A549 (cell line): ENCODE measurements around the gene CEP83. TPM values are rescaled to one million over a fixed set of nuclear protein-coding genes. Genes with fewer than 3 reads are reported as not detected.

Experiments used
- ATAC-seq, 2 experiments: fragments of 200-7000 bp in 1 of 2; fragments of >200 bp in 1 of 2; cut with Nextera tagmentation in 1 of 2; cut with Tn5 transposase in 1 of 2; 3 replicates each; pipeline versions ENCODE4 v1.8.0 to v1.9.1; 2018 to 2020; ENCODE audit warnings: mild to moderate bottlenecking in 1 of 2, moderate library complexity in 1 of 2
- CTCF ChIA-PET: fragments of 300-600 bp; sonication (Branson Sonifier 250); formaldehyde crosslinking; extraction: SDS; loops from one replicate; lab custom pipeline; 2021; ENCODE audit warnings: antibody characterized with exemption, inconsistent platforms; lab: Yijun Ruan, JAX
- POLR2A ChIA-PET: fragments of 350-600 bp; formaldehyde crosslinking; extraction: SDS; loops from one replicate; lab custom pipeline; 2021; ENCODE audit warnings: antibody characterized with exemption, inconsistent platforms; lab: Yijun Ruan, JAX
- DNase-seq, 2 experiments: peaks; one replicate each; pipeline versions ENCODE4 v3.0.0 to v3.0.0-alpha.2; 2011 to 2016; ENCODE audit warnings: low read depth in 1 of 2, low spot score in 1 of 2
- FAIRE-seq: peaks from 2 replicates; lab custom pipeline; 2011; peaks lifted over from hg19 to GRCh38; lab: Jason Lieb, UNC
- H3K27ac ChIP-seq, 2 experiments: fragments of >200 bp; sonication (Bioruptor Twin); formaldehyde crosslinking; 3 replicates each; pipeline ENCODE4 v1.5.1; 2016 to 2017
- H3K4me1 ChIP-seq: fragments of >200 bp; sonication (Bioruptor Twin); formaldehyde crosslinking; 3 replicates; pipeline ENCODE4 v1.6.1; 2016
- H3K4me2 ChIP-seq: fragments of >200 bp; sonication (Bioruptor Twin); formaldehyde crosslinking; 3 replicates; pipeline ENCODE4 v1.6.1; 2016
- H3K4me3 ChIP-seq: fragments of >200 bp; sonication (Bioruptor Twin); formaldehyde crosslinking; 3 replicates; pipeline ENCODE4 v1.5.1; 2016
- H3K9me3 ChIP-seq: fragments of >200 bp; sonication (Bioruptor Twin); formaldehyde crosslinking; 3 replicates; pipeline ENCODE4 v1.6.1; 2016
- BHLHE40 ChIP-seq: IDR thresholded peaks from 2 replicates; pipeline ENCODE4 v1.6.1; 2012; ENCODE audit warnings: low read depth, low read length, inconsistent platforms
- CBX8 ChIP-seq: fragments of 200-600 bp; sonication (generic); IDR thresholded peaks from 2 replicates; pipeline ENCODE4 v1.6.1; 2016
- CEBPB ChIP-seq, 2 experiments: fragments of >200 bp in 1 of 2; sonication (Bioruptor Twin) in 1 of 2; formaldehyde crosslinking in 1 of 2; IDR thresholded peaks; 2 replicates each; pipeline ENCODE4 v1.6.1; 2012 to 2016
- CHD2 ChIP-seq: fragments of 150-350 bp; IDR thresholded peaks from 2 replicates; pipeline ENCODE4 v1.6.1; 2014; ENCODE audit warnings: low read length; ENCODE audit not compliant: partially characterized antibody
- EHF ChIP-seq: fragments of 250-450 bp; sonication (Bioruptor Pico); IDR thresholded peaks from 2 replicates; pipeline ENCODE4 v1.5.0; 2020; ENCODE audit warnings: mild to moderate bottlenecking
- FOSB ChIP-seq: fragments of 250-450 bp; sonication (Bioruptor Pico); IDR thresholded peaks from 2 replicates; pipeline ENCODE4 v1.5.0; 2020; ENCODE audit warnings: mild to moderate bottlenecking, moderate library complexity
- FOSL2 ChIP-seq, 2 experiments: fragments of 450-650 bp in 1 of 2; fragments of >200 bp in 1 of 2; sonication (Bioruptor Twin) in 1 of 2; formaldehyde crosslinking; IDR thresholded peaks; 2 replicates each; pipeline versions ENCODE4 v1.5.0 to v1.6.1; 2016 to 2020; ENCODE audit warnings: mild to moderate bottlenecking in 1 of 2, moderate library complexity in 1 of 2
- GATA3 ChIP-seq: IDR thresholded peaks from 2 replicates; pipeline ENCODE4 v1.6.1; 2012; ENCODE audit warnings: borderline replicate concordance
- HDAC2 ChIP-seq: fragments of 200-600 bp; sonication (generic); IDR thresholded peaks from 2 replicates; pipeline ENCODE4 v1.6.1; 2016
- HOXB5 ChIP-seq: fragments of 250-450 bp; sonication (Bioruptor Pico); IDR thresholded peaks from 2 replicates; pipeline ENCODE4 v1.5.0; 2020; ENCODE audit warnings: mild to moderate bottlenecking, moderate library complexity
- JUN ChIP-seq, 2 experiments: fragments of >200 bp; sonication (Bioruptor Twin); formaldehyde crosslinking; IDR thresholded peaks; 2 replicates in 1 of 2; 3 replicates in 1 of 2; pipeline ENCODE4 v1.6.1; 2016 to 2017
- MAZ ChIP-seq: fragments of 150-350 bp; IDR thresholded peaks from 2 replicates; pipeline ENCODE4 v1.6.1; 2014; ENCODE audit warnings: antibody characterized with exemption, low read depth, low read length, borderline replicate concordance
- NFE2L2 ChIP-seq: fragments of 150-350 bp; conservative IDR thresholded peaks from 2 replicates; pipeline ENCODE4 v1.6.1; 2014; ENCODE audit warnings: low read length
- PHF8 ChIP-seq: fragments of 200-600 bp; sonication (generic); IDR thresholded peaks from 2 replicates; pipeline ENCODE4 v1.6.1; 2016; ENCODE audit warnings: low read depth, mild to moderate bottlenecking, antibody characterized with exemption, moderate library complexity, borderline replicate concordance
- POLR2A ChIP-seq: IDR thresholded peaks from 2 replicates; pipeline ENCODE4 v1.6.1; 2012; ENCODE audit warnings: mild to moderate bottlenecking, low read length
- RAD21 ChIP-seq, 2 experiments: fragments of >200 bp in 1 of 2; sonication (Bioruptor Twin) in 1 of 2; formaldehyde crosslinking in 1 of 2; IDR thresholded peaks in 1 of 2; conservative IDR thresholded peaks in 1 of 2; 2 replicates in 1 of 2; 3 replicates in 1 of 2; pipeline ENCODE4 v1.6.1; 2012 to 2018; ENCODE audit warnings: inconsistent platforms in 1 of 2
- RFX5 ChIP-seq: fragments of 450-650 bp; IDR thresholded peaks from 2 replicates; pipeline ENCODE4 v1.7.1; 2014; ENCODE audit warnings: antibody characterized with exemption, mild to moderate bottlenecking, moderate library complexity
- SMC3 ChIP-seq: fragments of >200 bp; sonication (Bioruptor Twin); formaldehyde crosslinking; IDR thresholded peaks from 3 replicates; pipeline ENCODE4 v1.6.1; 2018; ENCODE audit warnings: inconsistent platforms
- ZSCAN20 ChIP-seq: fragments of 250-450 bp; sonication (Bioruptor Pico); IDR thresholded peaks from 2 replicates; pipeline ENCODE4 v1.8.0; 2022; ENCODE audit warnings: mild to moderate bottlenecking, moderate library complexity
- WGBS: methylation state at CpG from one replicate; pipeline ENCODE4 v1.1.6; 2017; ENCODE audit errors: missing lambda C conversion rate; 5-methylcytosine and 5-hydroxymethylcytosine counted together
- polyA plus RNA-seq, 4 experiments: library from polyadenylated mRNA; depleted of rRNA in 3 of 4; stranded (reverse); fragments of >200 nt; fragmentation: RNase III in 1 of 4; extraction: RNeasy Plus Mini Kit Qiagen cat#74134 plus additional on column Dnase treatment in 1 of 4; gene quantifications; 2 replicates in 3 of 4; 3 replicates in 1 of 4; pipeline ENCODE4 v1.2.3, GENCODE V29; 2011 to 2017
- TF ChIP-seq, protein P1 (sequence below): fragments of >200 bp; sonication (Bioruptor Twin); formaldehyde crosslinking; IDR thresholded peaks from 3 replicates; pipeline ENCODE4 v1.6.1; 2016
- TF ChIP-seq, protein P2 (sequence below): IDR thresholded peaks from 2 replicates; pipeline ENCODE4 v1.6.1; 2012
- TF ChIP-seq, protein P3 (sequence below): fragments of >200 bp; sonication (Bioruptor Twin); formaldehyde crosslinking; IDR thresholded peaks from 2 replicates; pipeline ENCODE4 v1.6.1; 2016

The CEP83 gene
- polyA plus RNA-seq, 2 of the 4 experiments (the other 2 are of a cell fraction) = 8.5 to 21.4 TPM

DNA sequence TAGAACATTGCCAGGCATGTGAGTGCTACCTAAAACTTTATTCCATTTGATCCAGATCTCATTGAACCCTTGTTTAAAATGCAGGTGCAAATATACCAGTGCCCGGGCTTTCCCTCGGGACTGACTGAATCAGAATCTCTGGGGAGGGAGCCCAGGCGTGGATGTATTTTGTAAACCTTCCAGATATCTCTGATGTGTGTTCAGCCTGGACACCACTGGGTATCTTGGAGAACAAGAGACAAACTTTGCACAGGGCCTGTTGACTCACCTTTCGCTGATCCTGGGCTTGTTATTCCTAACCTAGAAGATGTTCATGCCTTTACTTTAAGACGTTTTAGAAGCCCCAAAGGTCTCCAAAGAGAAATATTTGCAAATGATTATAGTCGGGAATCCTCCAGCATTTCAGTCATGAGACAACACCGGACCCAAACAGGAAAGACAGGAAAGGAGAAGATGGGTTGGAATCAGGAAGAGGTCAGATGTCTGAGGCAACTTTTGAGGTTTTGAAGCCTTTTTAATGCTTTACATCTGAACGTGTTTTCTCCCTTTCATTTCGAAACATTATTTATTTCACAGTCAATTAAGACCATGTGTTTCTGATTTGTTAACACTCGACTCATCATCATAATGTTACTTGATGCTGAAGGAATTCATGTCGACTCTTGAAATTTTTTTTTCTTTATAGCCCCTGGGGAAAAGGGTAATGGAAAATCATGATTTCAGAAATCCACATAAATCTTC, 192.7 kb downstream of the CEP83 start:
- DNase-seq = no peak
- Histone ChIP-seq H3K4me1 (peaks cover 6% of the 10 kb centered on the region; the same call in 1 of the 3 replicates), H3K27ac (no peak overlapping the region), H3K9me3 (no peaks in the 10 kb centered on the region), H3K4me3 (no peak overlapping the region), H3K4me2 (no peak overlapping the region)
- ChIA-PET CTCF (no interaction called here), POLR2A (no interaction called here)
- no peak for ATAC-seq
- no peak for FAIRE-seq
- TF ChIP-seq GATA3 = no peak
- no peak for TF ChIP-seq CEBPB (IDR thresholded peaks at IDR 0.05)
- no peak for TF ChIP-seq FOSB (CRISPR knock-in tag)
- WGBS = 46% methylated on average over 11 of the region's 11 CpGs

DNA sequence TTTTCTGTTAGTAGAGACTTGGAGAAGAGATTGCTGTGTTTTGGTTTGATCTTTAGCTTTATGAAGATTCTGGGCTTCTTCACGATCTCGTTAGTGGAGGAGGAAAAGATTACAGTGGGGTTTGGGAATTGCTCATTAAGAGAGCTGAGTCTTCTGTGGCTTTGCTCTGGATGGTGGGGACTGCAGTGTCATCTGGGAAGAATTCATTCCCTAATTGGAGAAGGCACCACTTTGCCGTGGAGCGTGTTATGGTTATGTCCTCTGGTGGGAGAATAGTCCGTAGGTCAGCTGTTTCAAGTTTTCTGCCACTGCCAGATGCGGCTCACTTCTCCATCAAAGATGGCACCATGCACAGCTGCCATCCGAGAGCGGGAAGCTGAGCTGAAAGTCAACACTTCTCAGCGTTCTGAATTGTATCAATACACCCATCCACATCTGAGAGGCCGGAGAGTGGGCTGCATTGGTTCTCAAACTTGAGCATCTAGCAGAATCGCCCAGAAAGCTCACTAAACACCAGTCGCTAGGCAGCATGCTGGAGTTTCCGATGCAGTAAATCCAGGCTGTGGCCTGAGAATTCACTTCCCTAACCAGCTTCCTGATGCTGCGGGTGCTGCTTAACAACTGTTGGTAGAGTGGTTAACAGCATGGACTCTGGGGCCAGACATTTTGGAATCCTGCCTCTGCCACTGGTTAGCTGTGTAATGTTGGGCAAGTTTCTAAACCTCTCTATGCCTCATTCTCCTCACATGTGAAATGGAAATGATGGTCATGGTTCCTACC, 193.5 kb downstream of the CEP83 start:
- peaks cover 8% of the 10 kb centered on the region; the same call in 1 of the 3 replicates for H3K4me1 ChIP-seq
- no peak for DNase-seq
- H3K4me2 ChIP-seq = no peak overlapping the region
- POLR2A ChIA-PET = no interaction called here
- no peak for ATAC-seq
- H3K9me3 ChIP-seq = no peaks in the 10 kb centered on the region
- CTCF ChIA-PET = interaction anchor here (1.2 kb wide), 1 partner anchor 19 kb away, joined by 3 read pairs; no protein-coding TSS in a partner anchor
- no peak for FAIRE-seq
- WGBS = 84% methylated on average over 14 of the region's 14 CpGs
- no peak overlapping the region for H3K4me3 ChIP-seq
- no peak for TF ChIP-seq RFX5
- no peak for TF ChIP-seq FOSL2 (IDR thresholded peaks at IDR 0.05)
- no peak for TF ChIP-seq FOSL2 (CRISPR knock-in tag; IDR thresholded peaks at IDR 0.05)
- no peak for TF ChIP-seq ZSCAN20 (CRISPR knock-in tag)
- TF ChIP-seq PHF8 = no peak
- TF ChIP-seq MAZ = no peak
- TF ChIP-seq BHLHE40 = no peak
- no peak for TF ChIP-seq POLR2A
- TF ChIP-seq CHD2 = no peak
- TF ChIP-seq, protein P1, sequence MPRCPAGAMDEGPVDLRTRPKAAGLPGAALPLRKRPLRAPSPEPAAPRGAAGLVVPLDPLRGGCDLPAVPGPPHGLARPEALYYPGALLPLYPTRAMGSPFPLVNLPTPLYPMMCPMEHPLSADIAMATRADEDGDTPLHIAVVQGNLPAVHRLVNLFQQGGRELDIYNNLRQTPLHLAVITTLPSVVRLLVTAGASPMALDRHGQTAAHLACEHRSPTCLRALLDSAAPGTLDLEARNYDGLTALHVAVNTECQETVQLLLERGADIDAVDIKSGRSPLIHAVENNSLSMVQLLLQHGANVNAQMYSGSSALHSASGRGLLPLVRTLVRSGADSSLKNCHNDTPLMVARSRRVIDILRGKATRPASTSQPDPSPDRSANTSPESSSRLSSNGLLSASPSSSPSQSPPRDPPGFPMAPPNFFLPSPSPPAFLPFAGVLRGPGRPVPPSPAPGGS = no peak
- no peak for TF ChIP-seq RAD21 (conservative IDR thresholded peaks at IDR 0.05 in 1 of 2, IDR thresholded peaks at IDR 0.05 in 1 of 2)
- no peak for TF ChIP-seq EHF (CRISPR knock-in tag)
- TF ChIP-seq, protein P2, sequence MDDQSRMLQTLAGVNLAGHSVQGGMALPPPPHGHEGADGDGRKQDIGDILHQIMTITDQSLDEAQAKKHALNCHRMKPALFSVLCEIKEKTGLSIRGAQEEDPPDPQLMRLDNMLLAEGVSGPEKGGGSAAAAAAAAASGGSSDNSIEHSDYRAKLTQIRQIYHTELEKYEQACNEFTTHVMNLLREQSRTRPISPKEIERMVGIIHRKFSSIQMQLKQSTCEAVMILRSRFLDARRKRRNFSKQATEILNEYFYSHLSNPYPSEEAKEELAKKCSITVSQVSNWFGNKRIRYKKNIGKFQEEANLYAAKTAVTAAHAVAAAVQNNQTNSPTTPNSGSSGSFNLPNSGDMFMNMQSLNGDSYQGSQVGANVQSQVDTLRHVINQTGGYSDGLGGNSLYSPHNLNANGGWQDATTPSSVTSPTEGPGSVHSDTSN = no peak
- no peak for TF ChIP-seq JUN (IDR thresholded peaks at IDR 0.05)
- no peak for TF ChIP-seq NFE2L2
- no peak for TF ChIP-seq HDAC2
- TF ChIP-seq HOXB5 (CRISPR knock-in tag) = no peak
- TF ChIP-seq, protein P3, sequence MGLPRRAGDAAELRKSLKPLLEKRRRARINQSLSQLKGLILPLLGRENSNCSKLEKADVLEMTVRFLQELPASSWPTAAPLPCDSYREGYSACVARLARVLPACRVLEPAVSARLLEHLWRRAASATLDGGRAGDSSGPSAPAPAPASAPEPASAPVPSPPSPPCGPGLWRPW = no peak
- no peak for TF ChIP-seq SMC3
- TF ChIP-seq CBX8 = no peak
- TF ChIP-seq, all 56 proteins: peak for 0
- no peak overlapping the region for H3K27ac ChIP-seq
